ENCODE measurements around the gene ALK.

- TF ChIP-seq JUN (IDR thresholded peaks at IDR 0.05) (no peak), CBX8 (IDR thresholded peaks at IDR 0.05) (no peak), POLR2A (IDR thresholded peaks at IDR 0.05; ENCODE audit: low read length) (no peak), RFX5 (IDR thresholded peaks at IDR 0.05) (no peak), CBX2 (IDR thresholded peaks at IDR 0.05; ENCODE audit: borderline replicate concordance, low read depth) (no peak), CEBPB (IDR thresholded peaks at IDR 0.05) (no peak), CTCF (IDR thresholded peaks at IDR 0.05) (no peak), MAZ (IDR thresholded peaks at IDR 0.05; ENCODE audit: borderline replicate concordance, low read depth, low read length) (no peak), KDM1A (IDR thresholded peaks at IDR 0.05; ENCODE audit: low read depth) (no peak), USF2 (IDR thresholded peaks at IDR 0.05) (no peak), RAD21 (conservative IDR thresholded peaks at IDR 0.05 in 1 of 2, IDR thresholded peaks at IDR 0.05 in 1 of 2) (no peak), ESRRA (IDR thresholded peaks at IDR 0.05; ENCODE audit: borderline replicate concordance, low read length) (no peak), EP300 (IDR thresholded peaks at IDR 0.05) (no peak), ATOH8 (CRISPR knock-in tag; IDR thresholded peaks at IDR 0.05; ENCODE audit: low read depth) (no peak)
Observed at GRCh38 chr2:29334706-29335105, 586.7 kb downstream of the ALK start.

All from A549 (cell line).